ENCODE data around the gene CDKAL1.

CDKAL1 gene

GRCh38 chr6:20660534-20660933 lies 126.3 kb downstream of the CDKAL1 start:
- POLR2A ChIA-PET: no interaction called here
- no peak for DNase-seq (ENCODE audit: extremely low spot score)
- CTCF ChIA-PET: no interaction called here
- TF ChIP-seq TARDBP (IDR thresholded peaks at IDR 0.05) (no peak), FOXK2 (IDR thresholded peaks at IDR 0.05) (no peak), BHLHE40 (IDR thresholded peaks at IDR 0.05; ENCODE audit: borderline replicate concordance) (no peak)

- CTCF ChIA-PET: no interaction called here
- POLR2A ChIA-PET: no interaction called here
- no peak for DNase-seq (ENCODE audit: extremely low spot score)
Observed at GRCh38 chr6:20661721-20662120, 127.5 kb downstream of the CDKAL1 start.

GRCh38 chr6:20664250-20664649 lies 130.0 kb downstream of the CDKAL1 start:
- DNase-seq (ENCODE audit: extremely low spot score): no peak
- TF ChIP-seq FOXA1 (IDR thresholded peaks at IDR 0.05) (no peak), PKNOX1 (IDR thresholded peaks at IDR 0.05) (no peak), SP1 (IDR thresholded peaks at IDR 0.05) (no peak), ELF4 (IDR thresholded peaks at IDR 0.05) (no peak), HDGF (IDR thresholded peaks at IDR 0.05; ENCODE audit: borderline replicate concordance) (no peak)
- ChIA-PET CTCF (no interaction called here), POLR2A (no interaction called here)

More at GRCh38 chr6:20661721-20662120, 127.5 kb downstream of the CDKAL1 start:
- TF ChIP-seq ZNF384 (IDR thresholded peaks at IDR 0.05) (no peak), CTBP1 (IDR thresholded peaks at IDR 0.05; ENCODE audit: borderline replicate concordance) (no peak), ARNT (IDR thresholded peaks at IDR 0.05) (no peak), FOXM1 (IDR thresholded peaks at IDR 0.05; ENCODE audit: borderline replicate concordance) (no peak)

GRCh38 chr6:20665290-20665689 lies 131.0 kb downstream of the CDKAL1 start:
- no peak for TF ChIP-seq FOXA1 (IDR thresholded peaks at IDR 0.05)
- no peak for TF ChIP-seq BHLHE40 (IDR thresholded peaks at IDR 0.05; ENCODE audit: borderline replicate concordance)
- TF ChIP-seq ELF4 (IDR thresholded peaks at IDR 0.05): no peak
- no peak for TF ChIP-seq LEF1 (IDR thresholded peaks at IDR 0.05; ENCODE audit: borderline replicate concordance)
- TF ChIP-seq L3MBTL2 (conservative IDR thresholded peaks at IDR 0.05): no peak
- no peak for TF ChIP-seq SUZ12 (IDR thresholded peaks at IDR 0.05)
- TF ChIP-seq TARDBP (IDR thresholded peaks at IDR 0.05): no peak
- no peak for TF ChIP-seq ARNT (IDR thresholded peaks at IDR 0.05)
- TF ChIP-seq NFRKB (IDR thresholded peaks at IDR 0.05): no peak
- TF ChIP-seq HDGF (IDR thresholded peaks at IDR 0.05; ENCODE audit: borderline replicate concordance): no peak
- no peak for TF ChIP-seq CTBP1 (IDR thresholded peaks at IDR 0.05; ENCODE audit: borderline replicate concordance)
- no peak for TF ChIP-seq FOXK2 (IDR thresholded peaks at IDR 0.05)
- no peak for TF ChIP-seq PKNOX1 (IDR thresholded peaks at IDR 0.05)
- TF ChIP-seq FOXM1 (IDR thresholded peaks at IDR 0.05; ENCODE audit: borderline replicate concordance): no peak
- TF ChIP-seq ZNF384 (IDR thresholded peaks at IDR 0.05): no peak
- TF ChIP-seq SP1 (IDR thresholded peaks at IDR 0.05): no peak
- ChIA-PET POLR2A (no interaction called here), CTCF (no interaction called here)
- no peak for DNase-seq (ENCODE audit: extremely low spot score)

- DNase-seq (ENCODE audit: extremely low spot score): no peak
- CTCF ChIA-PET: interaction anchor here (0.7 kb wide), 1 partner anchor 9 kb away, joined by 3 read pairs; no protein-coding TSS in a partner anchor
- POLR2A ChIA-PET: no interaction called here
- no peak for TF ChIP-seq HDGF (IDR thresholded peaks at IDR 0.05; ENCODE audit: borderline replicate concordance)
- no peak for TF ChIP-seq SUZ12 (IDR thresholded peaks at IDR 0.05)
- no peak for TF ChIP-seq FOXM1 (IDR thresholded peaks at IDR 0.05; ENCODE audit: borderline replicate concordance)
- TF ChIP-seq CTBP1 (IDR thresholded peaks at IDR 0.05; ENCODE audit: borderline replicate concordance): no peak
- no peak for TF ChIP-seq SP1 (IDR thresholded peaks at IDR 0.05)
- TF ChIP-seq PKNOX1 (IDR thresholded peaks at IDR 0.05): no peak
- TF ChIP-seq FOXK2 (IDR thresholded peaks at IDR 0.05): no peak
- no peak for TF ChIP-seq L3MBTL2 (conservative IDR thresholded peaks at IDR 0.05)
- TF ChIP-seq TARDBP (IDR thresholded peaks at IDR 0.05): no peak
- TF ChIP-seq BHLHE40 (IDR thresholded peaks at IDR 0.05; ENCODE audit: borderline replicate concordance): no peak
- TF ChIP-seq LEF1 (IDR thresholded peaks at IDR 0.05; ENCODE audit: borderline replicate concordance): no peak
- TF ChIP-seq FOXA1 (IDR thresholded peaks at IDR 0.05): no peak
- no peak for TF ChIP-seq NFRKB (IDR thresholded peaks at IDR 0.05)
- TF ChIP-seq ZNF384 (IDR thresholded peaks at IDR 0.05): no peak
- no peak for TF ChIP-seq ARNT (IDR thresholded peaks at IDR 0.05)
- TF ChIP-seq ELF4 (IDR thresholded peaks at IDR 0.05): no peak
Observed at GRCh38 chr6:20669571-20670314, 135.5 kb downstream of the CDKAL1 start.

- CTCF ChIA-PET: no interaction called here
- TF ChIP-seq LEF1 (IDR thresholded peaks at IDR 0.05; ENCODE audit: borderline replicate concordance): no peak
- TF ChIP-seq SP1 (IDR thresholded peaks at IDR 0.05): no peak
- no peak for TF ChIP-seq BHLHE40 (IDR thresholded peaks at IDR 0.05; ENCODE audit: borderline replicate concordance)
- TF ChIP-seq FOXM1 (IDR thresholded peaks at IDR 0.05; ENCODE audit: borderline replicate concordance): no peak
- no peak for TF ChIP-seq FOXA1 (IDR thresholded peaks at IDR 0.05)
- no peak for TF ChIP-seq CTBP1 (IDR thresholded peaks at IDR 0.05; ENCODE audit: borderline replicate concordance)
- no peak for TF ChIP-seq ZNF384 (IDR thresholded peaks at IDR 0.05)
- TF ChIP-seq NFRKB (IDR thresholded peaks at IDR 0.05): no peak
- TF ChIP-seq ARNT (IDR thresholded peaks at IDR 0.05): no peak
Observed at GRCh38 chr6:20670750-20671149, 136.5 kb downstream of the CDKAL1 start.

More at GRCh38 chr6:20670750-20671149, 136.5 kb downstream of the CDKAL1 start:
- POLR2A ChIA-PET: no interaction called here
- DNase-seq (ENCODE audit: extremely low spot score): no peak
